ENCODE measurements around the gene DNER. TPM values are rescaled to one million over a fixed set of nuclear protein-coding genes. Genes with fewer than 3 reads are reported as not detected.

The DNER gene
- total RNA-seq, 2 donors from 2014 or later: 2.6 to 6.0 TPM

DNA sequence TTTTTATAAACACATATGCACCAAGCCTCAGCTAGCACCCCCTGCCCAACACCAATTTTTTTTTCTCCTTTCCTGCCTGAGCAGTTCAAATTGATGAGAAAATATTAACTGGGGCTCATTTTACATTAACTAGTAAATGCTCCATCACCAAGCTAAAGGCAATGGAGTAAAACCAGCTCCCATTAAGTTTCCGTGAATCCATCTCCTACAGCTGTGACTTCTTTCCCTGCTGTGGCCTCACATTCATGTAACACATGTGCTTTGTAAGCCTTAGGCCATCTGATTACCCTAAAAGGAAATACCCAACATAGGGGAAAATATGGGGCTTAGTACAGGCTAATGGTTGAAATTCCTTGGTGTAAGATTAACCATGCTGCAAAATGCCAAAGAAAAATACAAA is 60.8 kb downstream of the DNER start:
- Histone ChIP-seq H3K36me3 (no peaks in the 10 kb centered on the region), H3K9me3 (no peaks in the 10 kb centered on the region), H3K4me3 (no peak overlapping the region), H3K4me1 (replicated peaks) (no peaks in the 10 kb centered on the region), H3K27me3 (replicated peaks; ENCODE audit: insufficient read depth) (no peaks in the 10 kb centered on the region), H3K27ac (no peak overlapping the region)
- DNase-seq (ENCODE audit: low spot score): no peak
- intact Hi-C loops (cut with DNase I): no loop called here
- TF ChIP-seq, protein P1, sequence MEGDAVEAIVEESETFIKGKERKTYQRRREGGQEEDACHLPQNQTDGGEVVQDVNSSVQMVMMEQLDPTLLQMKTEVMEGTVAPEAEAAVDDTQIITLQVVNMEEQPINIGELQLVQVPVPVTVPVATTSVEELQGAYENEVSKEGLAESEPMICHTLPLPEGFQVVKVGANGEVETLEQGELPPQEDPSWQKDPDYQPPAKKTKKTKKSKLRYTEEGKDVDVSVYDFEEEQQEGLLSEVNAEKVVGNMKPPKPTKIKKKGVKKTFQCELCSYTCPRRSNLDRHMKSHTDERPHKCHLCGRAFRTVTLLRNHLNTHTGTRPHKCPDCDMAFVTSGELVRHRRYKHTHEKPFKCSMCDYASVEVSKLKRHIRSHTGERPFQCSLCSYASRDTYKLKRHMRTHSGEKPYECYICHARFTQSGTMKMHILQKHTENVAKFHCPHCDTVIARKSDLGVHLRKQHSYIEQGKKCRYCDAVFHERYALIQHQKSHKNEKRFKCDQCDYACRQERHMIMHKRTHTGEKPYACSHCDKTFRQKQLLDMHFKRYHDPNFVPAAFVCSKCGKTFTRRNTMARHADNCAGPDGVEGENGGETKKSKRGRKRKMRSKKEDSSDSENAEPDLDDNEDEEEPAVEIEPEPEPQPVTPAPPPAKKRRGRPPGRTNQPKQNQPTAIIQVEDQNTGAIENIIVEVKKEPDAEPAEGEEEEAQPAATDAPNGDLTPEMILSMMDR (IDR thresholded peaks at IDR 0.05): no peak
- TF ChIP-seq POLR2A (IDR thresholded peaks at IDR 0.05) (no peak), POLR2AphosphoS5 (IDR thresholded peaks at IDR 0.05) (no peak)
- 67% methylated on average over 1 of the region's 1 CpG for WGBS

DNA sequence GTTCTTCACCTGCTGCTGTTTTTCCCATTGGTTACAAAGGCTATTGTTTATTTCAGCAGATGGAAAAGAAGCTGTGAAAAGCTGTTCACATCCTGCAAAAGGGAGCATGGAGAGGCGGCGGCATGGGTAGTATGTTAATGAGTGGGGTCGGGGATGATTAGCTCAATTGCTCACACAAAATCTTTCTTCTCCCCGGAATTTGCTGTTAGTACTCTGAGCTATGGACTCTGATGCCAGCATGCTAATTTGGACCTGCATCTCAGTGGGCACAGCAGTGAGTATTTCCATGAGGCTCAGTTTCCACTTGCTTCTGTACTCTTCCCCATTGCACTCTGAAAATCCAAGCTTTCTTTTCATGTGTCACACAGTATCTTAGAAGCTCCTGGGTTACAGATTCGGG is 61.6 kb downstream of the DNER start:
- H3K36me3 ChIP-seq: no peaks in the 10 kb centered on the region
- intact Hi-C loops (cut with DNase I): no loop called here
- no peaks in the 10 kb centered on the region for H3K4me1 ChIP-seq (replicated peaks)
- TF ChIP-seq POLR2A (IDR thresholded peaks at IDR 0.05) (no peak), POLR2AphosphoS5 (IDR thresholded peaks at IDR 0.05) (no peak)
- TF ChIP-seq, protein P1 (IDR thresholded peaks at IDR 0.05): no peak
- H3K27me3 ChIP-seq (replicated peaks; ENCODE audit: insufficient read depth): no peaks in the 10 kb centered on the region
- DNase-seq (ENCODE audit: low spot score): no peak
- no peak overlapping the region for H3K4me3 ChIP-seq
- H3K27ac ChIP-seq: no peak overlapping the region
- H3K9me3 ChIP-seq: no peaks in the 10 kb centered on the region
- WGBS: 71% methylated on average over 5 of the region's 5 CpGs

DNA sequence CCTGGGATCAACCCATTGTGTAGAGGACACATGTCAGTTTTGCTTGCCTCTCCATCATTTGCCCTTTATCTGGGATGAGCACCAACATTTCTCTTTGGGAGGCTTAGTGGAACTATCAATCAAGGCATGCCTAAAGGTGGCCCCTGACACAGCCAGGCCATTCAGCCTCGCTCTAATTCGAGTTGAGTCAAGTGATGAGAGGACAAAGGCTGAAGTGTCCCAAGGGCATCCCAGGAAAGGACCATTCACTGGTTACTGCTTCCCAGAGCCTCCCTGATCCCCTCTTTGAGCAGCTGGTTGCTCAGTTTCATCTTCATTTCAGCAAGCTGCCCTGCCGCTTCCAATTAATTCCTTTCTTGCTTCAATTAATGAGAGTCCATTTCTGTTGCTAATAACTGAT is 63.5 kb downstream of the DNER start:
- Histone ChIP-seq H3K27me3 (replicated peaks; ENCODE audit: insufficient read depth) (no peaks in the 10 kb centered on the region), H3K9me3 (no peaks in the 10 kb centered on the region), H3K36me3 (no peaks in the 10 kb centered on the region), H3K4me1 (replicated peaks) (no peaks in the 10 kb centered on the region), H3K27ac (no peak overlapping the region), H3K4me3 (no peak overlapping the region)
- intact Hi-C loops (cut with DNase I): no loop called here
- WGBS: 89% methylated on average over 3 of the region's 3 CpGs
- no peak for TF ChIP-seq POLR2A (IDR thresholded peaks at IDR 0.05)
- DNase-seq (ENCODE audit: low spot score): no peak

DNA sequence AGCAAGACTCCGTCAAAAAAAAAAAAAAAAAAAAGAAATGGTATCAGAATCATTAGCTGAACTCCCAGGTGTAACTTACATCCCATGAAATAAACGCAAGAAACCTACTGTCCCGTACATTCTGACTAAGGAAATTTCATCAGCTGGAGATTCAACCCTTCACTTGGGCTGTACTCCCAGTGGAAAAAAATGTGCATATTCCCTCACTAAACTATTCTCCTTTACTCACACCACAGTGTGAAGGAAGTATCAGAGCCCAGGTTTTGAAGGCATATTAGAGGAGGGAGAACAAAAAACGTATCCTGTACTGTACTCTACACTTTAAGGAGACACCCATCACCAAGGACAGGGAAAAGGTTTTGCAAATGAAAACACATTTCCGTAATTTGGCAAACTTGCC is 64.3 kb downstream of the DNER start:
- 86% methylated on average over 5 of the region's 5 CpGs for WGBS
- Histone ChIP-seq H3K4me1 (replicated peaks) (no peaks in the 10 kb centered on the region), H3K9me3 (no peaks in the 10 kb centered on the region), H3K36me3 (no peaks in the 10 kb centered on the region), H3K27me3 (replicated peaks; ENCODE audit: insufficient read depth) (no peaks in the 10 kb centered on the region), H3K27ac (no peak overlapping the region), H3K4me3 (no peak overlapping the region)
- TF ChIP-seq POLR2A (IDR thresholded peaks at IDR 0.05) (no peak), POLR2AphosphoS5 (IDR thresholded peaks at IDR 0.05) (no peak)
- TF ChIP-seq, protein P1 (IDR thresholded peaks at IDR 0.05): no peak
- DNase-seq (ENCODE audit: low spot score): no peak
- intact Hi-C loops (cut with DNase I): no loop called here

DNA sequence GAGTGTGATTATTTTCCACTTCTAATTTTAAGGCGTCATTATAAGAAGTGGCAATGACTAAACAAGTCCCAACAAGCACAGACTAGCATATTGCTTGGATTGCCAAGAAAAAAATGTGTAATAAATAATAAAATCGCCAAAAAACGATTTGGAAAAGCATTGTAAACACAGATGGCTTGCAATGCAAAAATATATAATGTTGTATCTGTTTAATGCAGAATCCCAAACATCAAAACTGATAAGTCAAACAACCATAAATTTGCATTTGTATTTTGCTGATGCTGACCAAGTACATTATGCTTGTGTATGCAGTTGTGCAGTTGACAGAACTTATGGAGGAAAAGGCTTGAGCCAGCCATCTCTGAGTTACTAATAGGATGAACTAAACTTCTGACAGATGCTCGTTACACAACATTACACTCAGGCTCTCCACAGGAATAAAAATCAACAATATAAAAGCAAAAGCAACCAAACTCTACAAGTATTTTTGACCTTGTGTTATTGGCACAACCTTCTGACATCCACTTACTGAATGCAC is 68.1 kb downstream of the DNER start:
- intact Hi-C loops (cut with DNase I): no loop called here
- Histone ChIP-seq H3K27me3 (replicated peaks; ENCODE audit: insufficient read depth) (no peaks in the 10 kb centered on the region), H3K9me3 (no peaks in the 10 kb centered on the region), H3K27ac (no peak overlapping the region), H3K4me3 (no peak overlapping the region), H3K4me1 (replicated peaks) (no peaks in the 10 kb centered on the region), H3K36me3 (no peaks in the 10 kb centered on the region)
- TF ChIP-seq POLR2A (IDR thresholded peaks at IDR 0.05): no peak
- TF ChIP-seq, protein P1 (IDR thresholded peaks at IDR 0.05): no peak
- TF ChIP-seq POLR2AphosphoS5 (IDR thresholded peaks at IDR 0.05): no peak
- 44% methylated on average over 4 of the region's 4 CpGs for WGBS
- no peak for DNase-seq (ENCODE audit: low spot score)
